GM18499 (cell line): ENCODE results near the gene FUT3.
"Not testable (repeated sequence)": the region's sequence is repeated elsewhere in the genome, so short reads cannot be mapped to it uniquely, and the experiment has no call there.

Experiments
- ATAC-seq: cut with Tn5 transposase; IDR thresholded peaks from one replicate; pipeline ENCODE4 v1.9.1; 2021; ENCODE audit warnings: moderate number of reproducible peaks; ENCODE audit not compliant: insufficient read depth, unreplicated experiment

The FUT3 gene

GRCh38 chr19:5851302-5851701, at the start of gene FUT3:
TSS of gene FUT3 (minus strand) at chr19:5851449.
- ATAC-seq = no peak

GRCh38 chr19:5900976-5901375, 49.7 kb upstream of the FUT3 start:
- ATAC-seq = no peak

GRCh38 chr19:5899728-5900526, 48.7 kb upstream of the FUT3 start:
- ATAC-seq = no peak

- ATAC-seq = no peak
Measured at GRCh38 chr19:5897189-5897969, 46.1 kb upstream of the FUT3 start.

GRCh38 chr19:5896365-5897076, 45.3 kb upstream of the FUT3 start:
- no peak for ATAC-seq

GRCh38 chr19:5895890-5896289, 44.6 kb upstream of the FUT3 start:
- ATAC-seq = no peak

GRCh38 chr19:5895409-5895808, 44.2 kb upstream of the FUT3 start:
- no peak for ATAC-seq

GRCh38 chr19:5894704-5895349, 43.6 kb upstream of the FUT3 start:
- ATAC-seq = no peak

GRCh38 chr19:5893907-5894703, 42.9 kb upstream of the FUT3 start:
- ATAC-seq = no peak

GRCh38 chr19:5893296-5893903, 42.2 kb upstream of the FUT3 start:
- no peak for ATAC-seq

- ATAC-seq = no peak
Measured at GRCh38 chr19:5892772-5893275, 41.6 kb upstream of the FUT3 start.

- ATAC-seq = no peak
Measured at GRCh38 chr19:5891938-5892771, 40.9 kb upstream of the FUT3 start.

GRCh38 chr19:5891572-5891937, 40.3 kb upstream of the FUT3 start:
- no peak for ATAC-seq

- ATAC-seq = no peak
Measured at GRCh38 chr19:5890099-5890498, 38.9 kb upstream of the FUT3 start.

GRCh38 chr19:5889288-5889971, 38.2 kb upstream of the FUT3 start:
- ATAC-seq = no peak

GRCh38 chr19:5884065-5884811, 33.0 kb upstream of the FUT3 start:
- not testable (repeated sequence) for ATAC-seq
